Loucy (cell line): Measurements from ENCODE around the gene NOS1.

Experiments used
- EZH2phosphoT487 ChIP-seq: fragments of 200-600 bp; IDR thresholded peaks from 2 replicates; pipeline ENCODE4 v1.6.1; 2018; ENCODE audit warnings: antibody characterized with exemption, mild to moderate bottlenecking, moderate library complexity, borderline replicate concordance
- TF ChIP-seq, protein P1 (sequence below): fragments of 200-600 bp; sonication (generic); conservative IDR thresholded peaks from 2 replicates; pipeline ENCODE4 v1.5.1; 2014; ENCODE audit warnings: mild to moderate bottlenecking, antibody characterized with exemption, low read length

DNA sequence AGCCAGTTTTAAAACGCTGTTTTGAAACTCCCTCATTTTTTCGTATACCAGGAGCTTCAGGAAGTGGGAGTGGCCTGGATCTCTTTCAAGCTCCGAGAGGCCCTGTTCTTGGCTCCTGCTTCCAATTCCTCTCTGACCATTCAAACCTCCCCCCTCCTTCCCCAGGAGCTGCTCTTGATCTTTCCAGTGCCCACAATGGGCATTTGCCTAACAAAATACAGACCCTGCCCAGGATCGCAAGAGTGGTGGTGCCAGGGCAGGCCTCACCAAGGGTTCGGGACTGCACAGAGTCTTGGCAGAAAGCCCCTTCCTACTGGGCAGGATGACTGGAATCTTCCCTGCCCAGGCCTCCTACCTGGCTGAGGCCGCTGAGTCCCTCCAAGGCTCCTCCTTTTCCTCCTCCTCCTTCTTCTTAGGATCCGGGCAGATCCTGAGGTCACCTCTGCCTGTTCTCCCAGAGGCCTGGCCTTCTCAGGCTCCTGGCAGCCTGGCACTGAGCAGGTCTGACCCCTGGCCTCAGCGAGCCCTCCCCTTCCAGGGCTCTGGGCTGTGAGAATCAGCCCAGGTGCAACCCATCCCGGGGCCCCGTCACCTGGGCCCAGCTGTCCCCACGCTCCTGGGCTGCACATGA is 46.9 kb upstream of the NOS1 start:
- TF ChIP-seq, protein P1, sequence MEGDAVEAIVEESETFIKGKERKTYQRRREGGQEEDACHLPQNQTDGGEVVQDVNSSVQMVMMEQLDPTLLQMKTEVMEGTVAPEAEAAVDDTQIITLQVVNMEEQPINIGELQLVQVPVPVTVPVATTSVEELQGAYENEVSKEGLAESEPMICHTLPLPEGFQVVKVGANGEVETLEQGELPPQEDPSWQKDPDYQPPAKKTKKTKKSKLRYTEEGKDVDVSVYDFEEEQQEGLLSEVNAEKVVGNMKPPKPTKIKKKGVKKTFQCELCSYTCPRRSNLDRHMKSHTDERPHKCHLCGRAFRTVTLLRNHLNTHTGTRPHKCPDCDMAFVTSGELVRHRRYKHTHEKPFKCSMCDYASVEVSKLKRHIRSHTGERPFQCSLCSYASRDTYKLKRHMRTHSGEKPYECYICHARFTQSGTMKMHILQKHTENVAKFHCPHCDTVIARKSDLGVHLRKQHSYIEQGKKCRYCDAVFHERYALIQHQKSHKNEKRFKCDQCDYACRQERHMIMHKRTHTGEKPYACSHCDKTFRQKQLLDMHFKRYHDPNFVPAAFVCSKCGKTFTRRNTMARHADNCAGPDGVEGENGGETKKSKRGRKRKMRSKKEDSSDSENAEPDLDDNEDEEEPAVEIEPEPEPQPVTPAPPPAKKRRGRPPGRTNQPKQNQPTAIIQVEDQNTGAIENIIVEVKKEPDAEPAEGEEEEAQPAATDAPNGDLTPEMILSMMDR, result no peak
- TF ChIP-seq EZH2phosphoT487, result no peak
